ENCODE data around the gene PGM2. TPM values are rescaled to one million over a fixed set of nuclear protein-coding genes. Genes with fewer than 3 reads are reported as not detected.

The PGM2 gene
- total RNA-seq, 2 experiments from 2014 or later, result 75.7 to 78.7 TPM

DNA sequence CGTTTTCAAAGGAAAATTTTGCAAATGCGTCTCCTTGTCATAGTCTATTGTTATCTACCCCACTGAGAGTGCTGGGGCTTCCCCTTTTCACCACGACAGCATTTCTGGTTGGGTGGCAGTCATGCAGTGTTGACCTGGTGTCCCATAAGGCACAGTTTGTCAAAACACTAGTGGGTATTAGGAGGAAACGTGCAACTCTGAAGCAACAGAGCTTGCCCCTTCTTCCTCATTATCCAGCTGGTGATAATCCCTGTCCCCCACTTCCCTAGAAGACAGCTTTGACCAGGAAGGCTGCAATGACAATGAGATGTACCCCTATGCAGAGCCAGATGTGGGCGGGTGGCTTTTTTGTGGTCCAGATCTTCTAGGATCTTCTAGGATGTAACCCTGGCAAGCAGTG, 66.2 kb downstream of the PGM2 start:
- peaks cover 3% of the 10 kb centered on the region for H3K27me3 Mint-ChIP-seq
- H3K4me1 Mint-ChIP-seq, result peaks cover 47% of the 10 kb centered on the region
- no peaks in the 10 kb centered on the region for H3K9me3 Mint-ChIP-seq
- peaks cover 8% of the 10 kb centered on the region for H3K36me3 Mint-ChIP-seq
- DNase-seq, result peak; percentile 63
- H3K4me3 Mint-ChIP-seq, result peak overlapping the region; percentile 51
- H3K27ac Mint-ChIP-seq, result peak overlapping the region; percentile 96

DNA sequence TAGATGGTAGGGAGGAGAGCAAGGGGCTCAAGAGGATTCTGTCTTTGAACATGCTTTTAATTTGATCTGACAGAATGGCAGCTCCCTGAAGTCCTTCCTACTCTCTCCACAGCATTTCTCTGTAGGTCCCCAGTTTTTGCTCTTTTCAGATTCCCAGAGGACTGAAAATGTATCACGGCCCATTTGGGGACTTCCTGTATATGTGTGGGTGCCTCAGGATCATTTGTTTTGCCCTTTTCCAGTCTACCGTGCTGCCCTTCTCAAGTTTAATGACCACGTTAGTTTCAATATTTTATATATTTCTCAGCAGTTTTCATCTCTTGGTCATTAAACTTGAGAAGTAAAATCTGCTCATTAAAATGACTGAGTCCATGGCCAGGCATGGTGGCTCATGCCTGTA, 66.7 kb downstream of the PGM2 start:
- DNase-seq, result no peak
- Mint-ChIP-seq H3K27ac (peak overlapping the region; percentile 96), H3K36me3 (peaks cover 8% of the 10 kb centered on the region), H3K4me3 (peak overlapping the region; percentile 51), H3K9me3 (no peaks in the 10 kb centered on the region), H3K27me3 (peaks cover 3% of the 10 kb centered on the region), H3K4me1 (peaks cover 48% of the 10 kb centered on the region)

DNA sequence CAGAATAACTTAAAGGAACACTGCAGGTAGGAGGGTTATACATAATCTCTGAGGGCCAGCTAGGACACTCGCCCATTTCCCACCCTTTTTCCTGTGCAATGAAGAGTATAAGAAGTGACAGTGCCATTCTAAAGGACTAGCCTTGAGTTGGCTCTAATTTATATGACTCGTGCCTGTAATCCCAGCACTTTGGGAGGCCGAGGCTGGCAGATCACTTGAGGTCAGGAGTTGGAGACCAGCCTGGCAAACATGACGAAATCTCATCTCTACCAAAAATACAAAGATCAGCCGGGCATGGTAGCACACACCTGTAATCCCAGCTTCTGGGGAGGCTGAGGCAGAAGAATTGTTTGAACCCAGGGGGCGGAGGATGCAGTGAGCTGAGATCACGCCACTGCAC, 68.8 kb downstream of the PGM2 start:
- no peak overlapping the region for H3K4me3 Mint-ChIP-seq
- DNase-seq, result no peak
- H3K4me1 Mint-ChIP-seq, result peaks cover 49% of the 10 kb centered on the region
- no peaks in the 10 kb centered on the region for H3K9me3 Mint-ChIP-seq
- no peaks in the 10 kb centered on the region for H3K27me3 Mint-ChIP-seq
- H3K36me3 Mint-ChIP-seq, result peaks cover 13% of the 10 kb centered on the region
- no peak overlapping the region for H3K27ac Mint-ChIP-seq

DNA sequence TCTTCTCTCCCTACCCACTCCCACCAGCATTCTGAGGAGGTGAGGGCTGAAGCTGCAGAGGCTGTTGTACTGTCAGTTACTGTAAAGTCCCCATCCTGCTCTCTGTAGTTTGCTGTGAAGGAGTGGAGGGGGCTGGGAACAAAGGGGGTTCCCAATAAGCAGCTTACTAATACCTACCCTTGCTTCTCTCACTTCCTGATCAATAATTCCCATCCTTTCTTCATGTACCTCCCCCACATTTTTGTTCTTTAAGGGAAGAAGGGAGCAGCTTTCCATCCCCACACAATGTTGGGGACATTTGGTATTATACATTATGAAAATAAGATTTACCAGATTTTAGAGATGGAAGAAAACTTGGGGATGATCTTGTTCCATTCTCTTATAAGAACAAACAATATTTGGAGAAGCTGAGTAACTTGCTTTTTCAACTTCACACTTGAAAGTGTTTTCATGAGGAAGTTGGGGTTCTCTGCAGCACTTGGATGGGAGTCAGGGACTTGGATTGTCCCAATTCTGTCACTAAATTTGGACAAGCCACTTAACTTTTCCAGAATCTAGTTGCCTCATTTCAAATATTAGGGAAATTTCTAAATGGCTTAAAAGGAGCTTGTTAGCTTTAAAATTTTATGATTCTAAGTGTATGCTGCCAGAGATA, 69.8 kb downstream of the PGM2 start:
- Mint-ChIP-seq H3K36me3 (peaks cover 13% of the 10 kb centered on the region), H3K27me3 (no peaks in the 10 kb centered on the region), H3K9me3 (no peaks in the 10 kb centered on the region), H3K4me3 (no peak overlapping the region), H3K4me1 (peaks cover 49% of the 10 kb centered on the region), H3K27ac (no peak overlapping the region)
- no peak for DNase-seq

DNA sequence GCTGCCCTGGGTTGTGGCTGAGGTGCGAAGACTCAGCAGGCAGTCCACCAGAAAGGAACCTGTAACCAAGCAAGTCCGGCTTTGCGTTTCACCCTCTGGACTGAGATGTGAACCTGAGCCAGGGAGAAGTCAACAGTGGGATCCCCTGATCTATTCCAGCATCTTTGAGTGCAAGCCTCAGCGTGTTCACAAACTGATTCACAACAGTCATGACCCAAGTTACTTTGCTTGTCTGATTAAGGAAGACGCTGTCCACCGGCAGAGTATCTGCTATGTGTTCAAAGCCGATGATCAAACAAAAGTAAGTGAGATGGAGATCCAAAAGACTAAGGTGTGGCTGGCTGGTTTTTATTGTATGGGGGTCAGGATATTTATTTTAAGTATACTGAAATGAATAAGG, 75.7 kb downstream of the PGM2 start:
- no peaks in the 10 kb centered on the region for H3K9me3 Mint-ChIP-seq
- peaks cover 20% of the 10 kb centered on the region for H3K4me1 Mint-ChIP-seq
- no peak for DNase-seq
- peaks cover 17% of the 10 kb centered on the region for H3K36me3 Mint-ChIP-seq
- H3K27ac Mint-ChIP-seq, result no peak overlapping the region
- H3K27me3 Mint-ChIP-seq, result no peaks in the 10 kb centered on the region
- no peak overlapping the region for H3K4me3 Mint-ChIP-seq

DNA sequence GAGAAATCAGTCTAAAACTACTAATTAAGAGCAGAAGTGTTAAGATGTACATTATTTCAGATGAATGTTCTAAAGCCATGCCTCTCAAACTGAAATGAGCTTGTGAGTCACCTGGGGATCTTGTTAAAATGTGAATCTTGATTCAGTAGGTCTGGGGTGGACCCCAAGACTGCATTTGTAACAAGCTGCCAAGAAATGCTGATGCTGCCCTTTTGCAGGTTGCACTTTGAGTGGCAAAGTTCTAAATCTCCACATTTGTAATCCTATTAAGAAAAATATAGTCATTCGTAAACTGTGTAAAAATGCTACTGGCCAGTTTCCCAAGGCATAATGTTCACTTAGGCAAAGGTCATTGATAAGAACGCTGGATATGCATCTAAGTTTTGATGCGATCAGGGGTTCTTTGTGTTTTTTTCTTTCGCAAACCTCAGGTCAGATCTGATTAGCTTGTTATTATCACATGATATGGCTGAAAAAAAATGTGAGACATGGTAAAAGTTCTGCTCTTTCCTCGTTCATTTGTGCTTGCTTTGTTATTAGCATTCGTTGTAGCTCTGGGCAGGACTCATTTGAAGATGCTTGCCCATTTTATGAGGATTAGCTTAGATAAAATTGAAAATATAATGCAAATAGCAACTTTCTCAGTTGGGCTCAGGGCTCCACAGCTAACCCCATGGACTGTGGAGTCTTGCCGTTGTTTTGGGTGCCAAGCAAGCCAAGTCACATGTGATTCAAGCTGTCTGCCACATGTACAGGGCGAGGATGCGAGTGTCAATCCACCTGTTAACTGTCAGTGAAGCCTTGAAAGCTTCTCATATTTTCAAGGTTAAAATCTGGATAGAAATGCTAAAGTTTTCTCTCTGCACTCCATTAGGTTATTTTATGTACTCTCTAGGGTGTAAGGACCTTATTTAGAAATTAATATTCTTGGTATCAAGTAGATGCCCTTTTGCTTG, 76.5 kb downstream of the PGM2 start:
- no peak for DNase-seq
- H3K27me3 Mint-ChIP-seq, result no peaks in the 10 kb centered on the region
- H3K36me3 Mint-ChIP-seq, result peaks cover 17% of the 10 kb centered on the region
- H3K9me3 Mint-ChIP-seq, result no peaks in the 10 kb centered on the region
- peaks cover 22% of the 10 kb centered on the region for H3K4me1 Mint-ChIP-seq
- no peak overlapping the region for H3K4me3 Mint-ChIP-seq
- H3K27ac Mint-ChIP-seq, result no peak overlapping the region

DNA sequence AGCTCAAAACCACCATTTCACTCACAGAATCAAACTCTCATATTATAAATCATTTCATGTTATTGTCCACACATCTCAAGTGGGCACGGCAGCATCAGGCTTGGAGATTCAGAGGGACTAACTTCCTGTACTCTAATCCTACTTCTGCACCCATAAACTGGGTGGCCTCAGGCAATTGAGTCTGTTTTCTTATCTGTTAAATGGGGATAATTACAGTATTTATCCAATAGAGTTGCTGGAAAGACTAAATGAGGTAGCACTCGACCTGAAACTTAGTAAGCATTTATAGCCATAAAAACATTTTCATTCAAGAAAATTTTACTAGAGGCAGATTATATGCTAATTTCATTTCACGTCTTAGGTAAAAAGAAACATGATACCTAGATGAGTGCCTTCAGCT, 77.4 kb downstream of the PGM2 start:
- H3K36me3 Mint-ChIP-seq, result peaks cover 17% of the 10 kb centered on the region
- no peak for DNase-seq
- no peak overlapping the region for H3K27ac Mint-ChIP-seq
- H3K4me1 Mint-ChIP-seq, result peaks cover 27% of the 10 kb centered on the region
- H3K27me3 Mint-ChIP-seq, result no peaks in the 10 kb centered on the region
- no peaks in the 10 kb centered on the region for H3K9me3 Mint-ChIP-seq
- no peak overlapping the region for H3K4me3 Mint-ChIP-seq

DNA sequence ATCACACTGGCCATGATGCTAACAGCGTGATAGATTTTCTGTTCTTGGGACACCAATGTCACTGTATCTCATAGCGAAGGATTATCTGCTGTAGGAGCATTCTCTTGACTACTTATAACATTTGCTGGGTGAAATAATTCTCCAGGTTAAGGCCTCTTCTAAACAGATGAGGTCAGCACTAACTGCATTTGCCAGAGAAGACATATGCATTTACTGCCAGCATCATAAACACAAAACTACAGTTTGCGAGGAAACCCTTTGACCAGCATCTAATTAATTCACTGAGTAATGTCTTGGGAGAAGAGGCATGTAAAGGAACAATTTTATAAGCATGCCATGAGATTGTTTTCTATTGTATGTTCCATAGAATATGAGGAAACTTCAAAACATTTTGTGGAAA, 78.3 kb downstream of the PGM2 start:
- H3K4me3 Mint-ChIP-seq, result no peak overlapping the region
- H3K27ac Mint-ChIP-seq, result no peak overlapping the region
- peaks cover 29% of the 10 kb centered on the region for H3K4me1 Mint-ChIP-seq
- no peak for DNase-seq
- H3K27me3 Mint-ChIP-seq, result no peaks in the 10 kb centered on the region
- H3K9me3 Mint-ChIP-seq, result no peaks in the 10 kb centered on the region
- H3K36me3 Mint-ChIP-seq, result peaks cover 12% of the 10 kb centered on the region

DNA sequence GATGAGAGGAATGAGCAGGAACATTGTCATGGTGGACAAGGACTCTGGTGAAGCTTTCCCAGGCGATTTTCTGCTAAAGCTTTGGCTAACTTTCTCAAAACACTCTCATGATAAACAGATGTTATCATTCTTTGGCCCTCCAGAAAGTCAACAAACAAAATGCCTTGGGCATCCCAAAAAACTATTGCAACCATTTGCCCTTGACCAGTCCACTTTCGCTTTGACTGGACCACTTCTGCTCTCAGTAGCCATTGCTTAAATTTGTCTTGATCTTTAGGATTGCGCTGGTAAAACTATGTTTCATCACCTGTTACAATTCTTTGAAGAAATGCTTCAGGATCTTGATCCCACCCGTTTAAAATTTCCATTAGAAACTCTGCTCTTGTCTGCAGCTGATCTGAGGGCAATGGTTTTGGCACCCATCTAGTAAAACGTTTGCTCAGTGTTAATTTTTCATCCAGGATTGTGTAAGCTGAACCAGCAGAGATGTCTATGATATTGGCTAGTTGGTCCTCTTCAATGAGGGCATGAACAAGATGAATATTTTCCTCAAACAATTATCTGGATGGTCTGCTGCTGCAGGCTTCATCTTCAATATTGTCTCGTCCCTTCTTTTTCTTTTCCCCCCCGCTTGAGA, 79.2 kb downstream of the PGM2 start:
- no peaks in the 10 kb centered on the region for H3K9me3 Mint-ChIP-seq
- no peaks in the 10 kb centered on the region for H3K27me3 Mint-ChIP-seq
- H3K4me1 Mint-ChIP-seq, result peaks cover 29% of the 10 kb centered on the region
- no peak overlapping the region for H3K4me3 Mint-ChIP-seq
- H3K27ac Mint-ChIP-seq, result no peak overlapping the region
- H3K36me3 Mint-ChIP-seq, result peaks cover 12% of the 10 kb centered on the region
- DNase-seq, result no peak

DNA sequence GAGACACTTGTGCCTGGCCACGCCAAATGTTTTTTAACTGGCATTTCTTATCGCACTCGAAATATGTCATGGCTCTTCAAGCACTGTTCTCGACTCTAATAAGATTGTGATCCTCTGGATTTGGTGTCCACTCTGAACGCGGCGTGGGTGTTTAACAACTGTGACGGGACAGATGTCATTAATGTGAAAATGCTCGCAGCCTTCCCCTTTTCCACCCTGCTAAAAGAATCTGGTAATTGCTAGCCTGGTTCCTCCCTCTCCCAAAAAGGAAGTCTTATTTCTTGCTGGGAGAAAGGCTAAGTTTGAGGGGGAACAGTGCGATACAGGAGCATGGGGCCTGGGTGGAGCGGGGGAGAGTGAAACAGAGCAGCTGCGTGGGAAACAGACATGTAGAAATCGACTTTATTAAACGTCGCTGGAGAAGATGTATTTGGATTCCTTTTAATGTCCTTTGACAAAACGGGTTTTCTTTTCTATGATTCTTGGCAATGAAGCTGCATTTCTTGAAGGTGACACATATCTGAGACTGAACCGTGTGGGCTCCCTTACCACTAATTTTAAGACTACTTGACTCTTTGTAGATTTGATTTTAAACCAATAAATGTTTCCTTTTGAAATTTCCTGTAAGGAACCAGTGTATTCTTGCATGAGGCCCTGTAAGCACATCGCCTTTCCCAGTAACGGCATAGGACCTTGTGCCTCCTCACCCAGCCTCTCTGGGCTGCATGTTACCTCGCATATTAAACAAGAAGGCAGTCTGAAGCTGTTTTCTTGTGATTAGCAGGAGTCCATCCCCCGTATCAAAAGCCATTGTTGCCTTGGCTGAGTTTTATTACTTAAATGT, 82.2 kb downstream of the PGM2 start:
- Mint-ChIP-seq H3K4me3 (no peak overlapping the region), H3K27me3 (no peaks in the 10 kb centered on the region), H3K27ac (no peak overlapping the region), H3K36me3 (peaks cover 5% of the 10 kb centered on the region), H3K4me1 (peaks cover 34% of the 10 kb centered on the region), H3K9me3 (no peaks in the 10 kb centered on the region)
- no peak for DNase-seq

DNA sequence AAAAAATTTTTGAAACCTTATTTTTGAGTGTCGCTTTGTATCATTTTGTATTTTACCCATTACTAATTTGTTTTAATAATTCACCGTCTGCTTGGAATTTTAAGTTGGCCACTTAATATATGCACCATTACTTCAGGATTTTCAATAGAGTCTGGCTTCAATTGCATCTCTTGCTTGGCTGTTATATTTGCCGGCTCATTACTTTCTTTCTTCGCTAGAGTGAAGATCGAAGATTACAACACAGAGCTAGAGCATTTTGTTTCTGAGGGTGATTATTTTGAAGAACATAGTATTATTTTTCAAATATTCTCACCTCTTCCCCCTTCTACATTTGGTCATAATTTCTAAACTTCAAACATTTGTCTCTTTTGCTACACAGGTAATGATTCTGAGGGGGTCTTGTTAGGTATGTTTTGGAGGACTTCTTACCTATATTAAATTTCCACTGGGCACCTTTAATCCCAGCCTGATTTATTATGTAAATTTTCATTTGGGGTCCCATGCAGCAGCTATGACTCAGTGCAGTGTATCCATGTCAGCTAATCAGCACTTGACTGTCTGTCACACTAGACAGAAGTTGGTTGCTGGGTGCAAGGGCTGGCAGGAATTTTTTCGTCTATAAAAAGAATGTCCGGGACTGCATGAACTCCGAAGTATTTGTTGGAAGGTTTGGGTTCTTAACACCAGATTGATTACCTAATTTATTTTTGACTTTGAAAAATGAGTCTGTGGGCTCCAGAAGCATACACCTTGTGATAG, 83.0 kb downstream of the PGM2 start:
- Mint-ChIP-seq H3K9me3 (no peaks in the 10 kb centered on the region), H3K27me3 (no peaks in the 10 kb centered on the region), H3K4me3 (no peak overlapping the region), H3K4me1 (peaks cover 34% of the 10 kb centered on the region), H3K27ac (no peak overlapping the region), H3K36me3 (peaks cover 5% of the 10 kb centered on the region)
- DNase-seq, result no peak

DNA sequence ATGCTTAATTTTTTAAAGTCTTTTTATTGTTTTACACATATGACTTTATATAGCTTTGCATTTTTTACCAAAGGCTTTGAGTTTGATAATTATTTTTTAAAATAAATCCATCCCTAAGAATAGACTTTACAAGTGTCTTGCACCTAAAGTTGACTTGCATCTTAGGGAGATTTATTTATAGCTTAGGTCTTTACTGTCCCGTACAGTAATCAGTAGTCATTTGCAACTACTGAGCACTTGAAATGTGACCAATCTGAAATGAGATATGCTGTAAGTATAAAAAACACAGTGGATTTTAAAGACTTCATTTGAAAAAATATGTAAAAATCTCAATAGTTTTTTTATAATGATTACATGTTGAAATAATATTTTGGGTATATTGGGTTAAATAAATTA, 83.6 kb downstream of the PGM2 start:
- peaks cover 5% of the 10 kb centered on the region for H3K36me3 Mint-ChIP-seq
- peaks cover 34% of the 10 kb centered on the region for H3K4me1 Mint-ChIP-seq
- H3K9me3 Mint-ChIP-seq, result no peaks in the 10 kb centered on the region
- H3K27ac Mint-ChIP-seq, result no peak overlapping the region
- H3K27me3 Mint-ChIP-seq, result no peaks in the 10 kb centered on the region
- no peak for DNase-seq
- H3K4me3 Mint-ChIP-seq, result no peak overlapping the region

All from activated naive CD8-positive, alpha-beta T cell treated with anti-CD3 and anti-CD28 coated beads for 36 hours (primary cell).